PC-3 (cell line): ENCODE data around the gene CDK2. TPM values are rescaled to one million over a fixed set of nuclear protein-coding genes. Genes with fewer than 3 reads are reported as not detected.
"Not testable (repeated sequence)": the region's sequence is repeated elsewhere in the genome, so short reads cannot be mapped to it uniquely, and the experiment has no call there.

Experiments
- ATAC-seq: fragments of 200-7000 bp; cut with Tn5 transposase; 2 replicates; pipeline ENCODE4 v1.9.1; 2020; ENCODE audit warnings: mild to moderate bottlenecking, moderate library complexity
- BruUV-seq: library from RNA; stranded (reverse); fragments of 400-500 nt; replicated peaks from 2 replicates; lab custom pipeline; 2021; lab: Mats Ljungman, UMichigan
- CTCF ChIA-PET: fragments of 300-600 bp; sonication (Branson Sonifier 250); formaldehyde crosslinking; loops from one replicate; lab custom pipeline; 2022; ENCODE audit warnings: antibody characterized with exemption; lab: Charles Lee
- POLR2A ChIA-PET: fragments of 300-600 bp; sonication (Branson Sonifier 250); formaldehyde crosslinking; loops from one replicate; lab custom pipeline; 2022; ENCODE audit warnings: antibody characterized with exemption; ENCODE audit not compliant: unreplicated experiment; lab: Charles Lee
- DNase-seq: peaks from one replicate; pipeline ENCODE4 v3.0.0-alpha.2; 2015
- H2AFZ ChIP-seq: fragments of 300-600 bp; sonication (generic); 2 replicates; pipeline ENCODE4 v1.6.0; 2016; ENCODE audit warnings: antibody characterized with exemption, low read length
- H3F3A ChIP-seq: fragments of 300-600 bp; sonication (generic); one replicate; pipeline ENCODE4 v1.6.0; 2017; ENCODE audit warnings: antibody characterized with exemption, low read length, control low read depth, mild to moderate bottlenecking; ENCODE audit not compliant: unreplicated experiment
- H3K27ac ChIP-seq: fragments of 300-600 bp; sonication (generic); 2 replicates; pipeline ENCODE4 v1.5.1; 2016; ENCODE audit warnings: mild to moderate bottlenecking, low read length
- H3K27me3 ChIP-seq: fragments of 300-600 bp; sonication (generic); 2 replicates; pipeline ENCODE4 v1.6.1; 2016; ENCODE audit warnings: low read length, mixed read lengths
- H3K36me3 ChIP-seq: fragments of 300-600 bp; sonication (generic); 2 replicates; pipeline ENCODE4 v1.6.1; 2016; ENCODE audit warnings: low read depth, mixed run types, low read length, mixed read lengths
- H3K4me1 ChIP-seq: fragments of 300-600 bp; sonication (generic); 2 replicates; pipeline ENCODE4 v1.5.1; 2016; ENCODE audit warnings: low read length; ENCODE audit not compliant: insufficient read depth
- H3K4me2 ChIP-seq: fragments of 300-600 bp; sonication (generic); 2 replicates; pipeline ENCODE4 v1.6.0; 2016; ENCODE audit warnings: low read length
- H3K4me3 ChIP-seq: fragments of 300-600 bp; sonication (generic); 2 replicates; pipeline ENCODE4 v1.5.1; 2016; ENCODE audit warnings: mild to moderate bottlenecking, low read length, mixed read lengths
- H3K79me2 ChIP-seq: fragments of 300-600 bp; sonication (generic); 2 replicates; pipeline ENCODE4 v1.6.1; 2017; ENCODE audit warnings: low read length, mixed read lengths
- H3K9ac ChIP-seq: fragments of 300-600 bp; sonication (generic); 2 replicates; pipeline ENCODE4 v1.6.0; 2016; ENCODE audit warnings: mild to moderate bottlenecking, low read length
- H3K9me2 ChIP-seq: fragments of 300-600 bp; sonication (generic); replicated peaks from 2 replicates; pipeline ENCODE4 v1.6.1; 2016; ENCODE audit warnings: mixed run types, low read length, mixed read lengths
- H3K9me3 ChIP-seq: fragments of 300-600 bp; sonication (generic); 2 replicates; pipeline ENCODE4 v1.6.1; 2016; ENCODE audit warnings: low read length, mixed read lengths
- H4K20me1 ChIP-seq: fragments of 300-600 bp; sonication (generic); 2 replicates; pipeline ENCODE4 v1.6.1; 2016; ENCODE audit warnings: low read length, mixed read lengths
- CTCF ChIP-seq: fragments of 300-600 bp; sonication (generic); conservative IDR thresholded peaks from 2 replicates; pipeline ENCODE4 v1.5.1; 2017; ENCODE audit warnings: antibody characterized with exemption, low read depth, mild to moderate bottlenecking, low read length
- EZH2 ChIP-seq: fragments of 300-600 bp; sonication (generic); IDR thresholded peaks from one replicate; pipeline ENCODE4 v1.6.1; 2017; ENCODE audit warnings: antibody characterized with exemption, mild to moderate bottlenecking, low read length; ENCODE audit not compliant: unreplicated experiment
- EZH2phosphoT487 ChIP-seq: fragments of 300-600 bp; sonication (generic); IDR thresholded peaks from 2 replicates; pipeline ENCODE4 v1.6.1; 2018; ENCODE audit warnings: mild to moderate bottlenecking, antibody characterized with exemption, low read length, borderline replicate concordance
- intact Hi-C: fragments of 100-400 bp; cut with micrococcal nuclease; formaldehyde crosslinking; loops from 2 replicates; pipeline ENCODE4 v1.9.0; 2023
- total RNA-seq: library from RNA; depleted of rRNA; stranded (reverse); fragments of >200 nt; gene quantifications from 2 replicates; pipeline ENCODE4 v1.2.3, GENCODE V29; 2014

Gene CDK2
- total RNA-seq, 1 experiment from 2014 or later: 63.0 TPM

GRCh38 chr12:55999999-56000540 lies 33.4 kb downstream of the CDK2 start:
- CTCF ChIA-PET, POLR2A ChIA-PET, BruUV-seq: not testable (repeated sequence)

GRCh38 chr12:56001487-56002100 lies 35.0 kb downstream of the CDK2 start:
- Histone ChIP-seq H3K9me3 (no peaks in the 10 kb centered on the region), H4K20me1 (no peaks in the 10 kb centered on the region), H3K36me3 (peaks cover 2% of the 10 kb centered on the region; the same call in 1 of the 2 replicates), H3K4me1 (peaks cover 5% of the 10 kb centered on the region; the same call in 1 of the 2 replicates), H3F3A (no peaks in the 10 kb centered on the region), H2AFZ (no peak overlapping the region), H3K4me3 (no peak overlapping the region), H3K27ac (no peak overlapping the region), H3K9ac (no peak overlapping the region), H3K9me2 (no peaks in the 10 kb centered on the region), H3K79me2 (peaks cover 12% of the 10 kb centered on the region), H3K4me2 (no peak overlapping the region), H3K27me3 (no peaks in the 10 kb centered on the region)
- POLR2A ChIA-PET: no interaction called here
- no TSS peak for BruUV-seq
- intact Hi-C loops: no loop called here
- DNase-seq: no peak
- TF ChIP-seq EZH2phosphoT487: no peak
- TF ChIP-seq EZH2: no peak
- no peak for TF ChIP-seq CTCF
- CTCF ChIA-PET: no interaction called here
- no peak for ATAC-seq

More at GRCh38 chr12:55999999-56000540, 33.4 kb downstream of the CDK2 start:
- H3K27me3 ChIP-seq, H3K4me3 ChIP-seq, intact Hi-C loops, H3K9me2 ChIP-seq, ATAC-seq, H3K9me3 ChIP-seq, H3K9ac ChIP-seq, DNase-seq, H3K4me2 ChIP-seq, H2AFZ ChIP-seq, H3K27ac ChIP-seq, H3K4me1 ChIP-seq, H3K36me3 ChIP-seq, H4K20me1 ChIP-seq, H3F3A ChIP-seq: not testable (repeated sequence)
- H3K79me2 ChIP-seq: peaks cover 12% of the 10 kb centered on the region

DNA sequence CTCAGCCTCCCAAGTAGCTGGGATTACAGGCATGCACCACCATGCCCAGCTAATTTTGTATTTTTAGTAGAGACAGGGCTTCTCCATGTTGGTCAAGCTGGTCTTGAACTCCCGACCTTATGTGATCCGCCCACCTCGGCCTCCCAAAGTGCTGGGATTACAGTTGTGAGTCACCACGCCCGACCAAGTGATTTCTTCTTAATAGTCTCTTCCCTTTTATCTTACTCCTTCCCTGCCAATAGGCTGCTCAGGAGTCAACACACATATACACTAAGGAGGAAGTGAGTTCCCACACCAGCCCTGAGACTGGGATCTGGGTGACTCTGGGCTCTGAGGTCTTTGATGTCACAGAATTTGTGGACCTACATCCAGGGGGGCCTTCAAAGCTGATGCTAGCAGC lies 36.7 kb downstream of the CDK2 start:
- H3K9me3 ChIP-seq: not testable (repeated sequence)

More for the DNA sequence above, 36.7 kb downstream of the CDK2 start:
- ATAC-seq, H3K27ac ChIP-seq, CTCF ChIA-PET, H3K4me3 ChIP-seq, H3K9me2 ChIP-seq, BruUV-seq, POLR2A ChIA-PET, H3K79me2 ChIP-seq, DNase-seq, H2AFZ ChIP-seq, H3K4me1 ChIP-seq, H3K27me3 ChIP-seq, intact Hi-C loops, H3K4me2 ChIP-seq, H3K9ac ChIP-seq, H3K36me3 ChIP-seq, H4K20me1 ChIP-seq, H3F3A ChIP-seq: not testable (repeated sequence)
